Measurements from ENCODE around the gene ABCG1.

DNA sequence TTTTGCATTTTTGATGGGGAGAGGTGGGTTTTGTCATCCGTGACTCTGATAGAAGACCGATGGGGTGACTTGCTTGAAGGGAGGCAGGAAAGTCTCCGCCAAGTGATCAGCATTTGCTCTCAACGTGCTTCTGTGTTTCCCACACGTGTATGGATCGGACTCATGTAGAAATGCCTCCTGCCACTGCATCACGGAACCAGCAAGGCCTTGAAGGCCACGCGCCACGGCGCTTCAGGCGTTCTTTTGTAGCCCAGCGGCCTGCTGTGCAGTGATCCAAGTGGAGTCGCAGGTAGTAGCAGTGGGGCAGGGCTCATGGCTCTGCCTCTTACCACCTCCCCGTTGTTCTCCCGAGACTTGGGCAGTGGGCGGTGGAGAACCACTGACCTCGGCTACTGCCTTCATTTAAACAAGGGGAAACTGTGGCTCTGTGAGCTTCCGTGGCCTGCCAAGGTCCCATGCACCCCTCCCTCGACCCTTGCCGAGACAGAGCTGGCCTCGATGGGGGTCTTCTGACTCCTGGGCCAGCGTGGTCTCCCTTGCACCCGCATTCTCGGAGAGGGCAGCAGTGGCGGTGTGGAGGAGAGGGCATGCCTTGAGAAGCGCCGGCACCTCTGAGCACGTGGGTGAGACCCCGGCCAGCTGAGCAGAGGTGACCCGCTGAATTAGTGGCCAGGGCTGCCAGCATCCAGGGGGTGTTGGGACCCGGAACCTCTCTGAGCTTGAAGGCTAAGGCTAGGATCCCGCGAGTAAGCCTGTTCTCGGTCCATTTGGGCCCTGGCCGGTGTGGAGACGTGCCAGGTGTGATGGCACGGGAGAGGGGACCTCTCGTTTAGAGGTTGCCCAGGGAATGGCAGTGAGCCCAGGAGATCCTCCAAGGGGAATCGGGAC is 46.1 kb upstream of the ABCG1 start:
- TF ChIP-seq RAD21 (IDR thresholded peaks at IDR 0.05) (no peak), JUND (IDR thresholded peaks at IDR 0.05) (no peak), ZBTB33 (IDR thresholded peaks at IDR 0.05) (no peak)
- TF ChIP-seq, protein P1, sequence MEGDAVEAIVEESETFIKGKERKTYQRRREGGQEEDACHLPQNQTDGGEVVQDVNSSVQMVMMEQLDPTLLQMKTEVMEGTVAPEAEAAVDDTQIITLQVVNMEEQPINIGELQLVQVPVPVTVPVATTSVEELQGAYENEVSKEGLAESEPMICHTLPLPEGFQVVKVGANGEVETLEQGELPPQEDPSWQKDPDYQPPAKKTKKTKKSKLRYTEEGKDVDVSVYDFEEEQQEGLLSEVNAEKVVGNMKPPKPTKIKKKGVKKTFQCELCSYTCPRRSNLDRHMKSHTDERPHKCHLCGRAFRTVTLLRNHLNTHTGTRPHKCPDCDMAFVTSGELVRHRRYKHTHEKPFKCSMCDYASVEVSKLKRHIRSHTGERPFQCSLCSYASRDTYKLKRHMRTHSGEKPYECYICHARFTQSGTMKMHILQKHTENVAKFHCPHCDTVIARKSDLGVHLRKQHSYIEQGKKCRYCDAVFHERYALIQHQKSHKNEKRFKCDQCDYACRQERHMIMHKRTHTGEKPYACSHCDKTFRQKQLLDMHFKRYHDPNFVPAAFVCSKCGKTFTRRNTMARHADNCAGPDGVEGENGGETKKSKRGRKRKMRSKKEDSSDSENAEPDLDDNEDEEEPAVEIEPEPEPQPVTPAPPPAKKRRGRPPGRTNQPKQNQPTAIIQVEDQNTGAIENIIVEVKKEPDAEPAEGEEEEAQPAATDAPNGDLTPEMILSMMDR (IDR thresholded peaks at IDR 0.05; ENCODE audit: low read depth, low read length, missing input control): no peak
- TF ChIP-seq, protein P2, sequence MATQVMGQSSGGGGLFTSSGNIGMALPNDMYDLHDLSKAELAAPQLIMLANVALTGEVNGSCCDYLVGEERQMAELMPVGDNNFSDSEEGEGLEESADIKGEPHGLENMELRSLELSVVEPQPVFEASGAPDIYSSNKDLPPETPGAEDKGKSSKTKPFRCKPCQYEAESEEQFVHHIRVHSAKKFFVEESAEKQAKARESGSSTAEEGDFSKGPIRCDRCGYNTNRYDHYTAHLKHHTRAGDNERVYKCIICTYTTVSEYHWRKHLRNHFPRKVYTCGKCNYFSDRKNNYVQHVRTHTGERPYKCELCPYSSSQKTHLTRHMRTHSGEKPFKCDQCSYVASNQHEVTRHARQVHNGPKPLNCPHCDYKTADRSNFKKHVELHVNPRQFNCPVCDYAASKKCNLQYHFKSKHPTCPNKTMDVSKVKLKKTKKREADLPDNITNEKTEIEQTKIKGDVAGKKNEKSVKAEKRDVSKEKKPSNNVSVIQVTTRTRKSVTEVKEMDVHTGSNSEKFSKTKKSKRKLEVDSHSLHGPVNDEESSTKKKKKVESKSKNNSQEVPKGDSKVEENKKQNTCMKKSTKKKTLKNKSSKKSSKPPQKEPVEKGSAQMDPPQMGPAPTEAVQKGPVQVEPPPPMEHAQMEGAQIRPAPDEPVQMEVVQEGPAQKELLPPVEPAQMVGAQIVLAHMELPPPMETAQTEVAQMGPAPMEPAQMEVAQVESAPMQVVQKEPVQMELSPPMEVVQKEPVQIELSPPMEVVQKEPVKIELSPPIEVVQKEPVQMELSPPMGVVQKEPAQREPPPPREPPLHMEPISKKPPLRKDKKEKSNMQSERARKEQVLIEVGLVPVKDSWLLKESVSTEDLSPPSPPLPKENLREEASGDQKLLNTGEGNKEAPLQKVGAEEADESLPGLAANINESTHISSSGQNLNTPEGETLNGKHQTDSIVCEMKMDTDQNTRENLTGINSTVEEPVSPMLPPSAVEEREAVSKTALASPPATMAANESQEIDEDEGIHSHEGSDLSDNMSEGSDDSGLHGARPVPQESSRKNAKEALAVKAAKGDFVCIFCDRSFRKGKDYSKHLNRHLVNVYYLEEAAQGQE (IDR thresholded peaks at IDR 0.05): no peak

All from liver (tissue), 3 donors.